Aorta (tissue), 5 donors: ENCODE data around the gene HEPHL1. TPM values are rescaled to one million over a fixed set of nuclear protein-coding genes. Genes with fewer than 3 reads are reported as not detected.

Experiments used
- ATAC-seq: fragments of 200-7000 bp; cut with Tn5 transposase; one replicate; pipeline ENCODE4 v1.9.1; 2022; ENCODE audit warnings: moderate library complexity; ENCODE audit not compliant: low FRiP score
- DNase-seq, 2 donors: peaks; one replicate each; pipeline ENCODE4 v3.0.0-alpha.2; 2020
- H3K27ac ChIP-seq, 2 donors: one replicate each; pipeline ENCODE4 v1.5.1; 2013; ENCODE audit warnings: low read length in 2 of 2, mild to moderate bottlenecking in 2 of 2, moderate library complexity in 2 of 2, control low read depth in 1 of 2, inconsistent platforms in 1 of 2, low read depth in 1 of 2
- H3K27me3 ChIP-seq, 2 donors: one replicate each; pipeline ENCODE4 v1.6.1; 2013; ENCODE audit warnings: control low read depth in 1 of 2, low read length in 1 of 2, mild to moderate bottlenecking in 1 of 2, moderate library complexity in 1 of 2; ENCODE audit not compliant: insufficient read depth in 2 of 2, control insufficient read depth in 1 of 2
- H3K36me3 ChIP-seq, 2 donors: one replicate each; pipeline ENCODE4 v1.6.1; 2013; ENCODE audit warnings: control low read depth in 1 of 2, low read length in 1 of 2, mild to moderate bottlenecking in 1 of 2; ENCODE audit not compliant: insufficient read depth in 2 of 2, control insufficient read depth in 1 of 2
- H3K4me1 ChIP-seq, 2 donors: one replicate each; pipeline ENCODE4 v1.6.1; 2013; ENCODE audit warnings: low read length in 2 of 2, control low read depth in 1 of 2, mild to moderate bottlenecking in 1 of 2, moderate library complexity in 1 of 2; ENCODE audit not compliant: insufficient read depth in 2 of 2, control insufficient read depth in 1 of 2
- H3K4me3 ChIP-seq, 2 donors: one replicate each; pipeline ENCODE4 v1.5.1; 2013; ENCODE audit warnings: low read length in 2 of 2, control low read depth in 1 of 2, mild to moderate bottlenecking in 1 of 2
- H3K9me3 ChIP-seq: one replicate; pipeline ENCODE4 v1.6.1; 2013; ENCODE audit warnings: mild to moderate bottlenecking, low read length; ENCODE audit not compliant: control insufficient read depth
- WGBS, 2 donors: extraction: QIAGEN DNeasy Blood & Tissue Kit; methylation state at CpG; one replicate each; pipeline ENCODE4 v1.1.7; 2013; 5-methylcytosine and 5-hydroxymethylcytosine counted together
- intact Hi-C, 2 donors: fragments of 100-400 bp; cut with DNase I; formaldehyde crosslinking; loops; one replicate each; pipeline versions ENCODE4 v1.14.2 to v1.15.0; 2022
- polyA plus RNA-seq, 2 donors: library from polyadenylated mRNA; stranded (reverse); fragments of 200-250 nt; gene quantifications; one replicate each; pipeline ENCODE4 v1.2.3, GENCODE V29; 2013
- total RNA-seq, 2 donors: library from RNA; stranded (reverse); fragmentation: NEBNext Ultra II Directional; extraction: Animal tissue kit (Norgen Biotek cat#: 25700); gene quantifications; one replicate each; pipeline ENCODE4 v1.2.1, GENCODE V29; 2021
- donor health status: healthy with polysubstance abuse.
- donor health status: Bipolar disorder and iron deficiency.
- donor health status: DM: no; HTN: no; CAD: no.
- donor health status: DM: no; HTN: no; CAD: no.
- donor health status: DM: yes; HTN: yes; CAD: no.

HEPHL1 gene
- total and polyA plus RNA-seq, 4 donors, result 0.06 to 0.25 TPM; not detected in 2

- intact Hi-C loops, result no loop called here
- ATAC-seq (no peak), DNase-seq (no peak)
- no peak overlapping the region for H3K4me3 ChIP-seq
- WGBS, 2 donors, result 42% methylated on average over 3 of the region's 3 CpGs
- H3K36me3 ChIP-seq, result no peaks in the 10 kb centered on the region
- no peaks in the 10 kb centered on the region for H3K27me3 ChIP-seq
- H3K4me1 ChIP-seq, result no peaks in the 10 kb centered on the region
- H3K27ac ChIP-seq, result no peak overlapping the region
- no peaks in the 10 kb centered on the region for H3K9me3 ChIP-seq
Measured at GRCh38 chr11:93986716-93987115, 34.4 kb upstream of the HEPHL1 start.

GRCh38 chr11:93988455-93988854 lies 32.7 kb upstream of the HEPHL1 start:
- no peak for DNase-seq
- ATAC-seq, result no peak
- 48 to 61% methylated on average over 1 of the region's 1 CpG for WGBS, 2 donors
- no peaks in the 10 kb centered on the region for H3K27me3 ChIP-seq
- H3K36me3 ChIP-seq, result no peaks in the 10 kb centered on the region
- H3K4me3 ChIP-seq, result no peak overlapping the region
- peaks cover under 1% of the 10 kb centered on the region for H3K9me3 ChIP-seq
- H3K4me1 ChIP-seq, result no peaks in the 10 kb centered on the region
- no peak overlapping the region for H3K27ac ChIP-seq
- intact Hi-C loops, result no loop called here

GRCh38 chr11:93988912-93989311 lies 32.2 kb upstream of the HEPHL1 start:
- H3K36me3 ChIP-seq, result no peaks in the 10 kb centered on the region
- H3K27me3 ChIP-seq, result no peaks in the 10 kb centered on the region
- peaks cover 1% of the 10 kb centered on the region for H3K9me3 ChIP-seq
- DNase-seq (no peak), ATAC-seq (no peak)
- H3K27ac ChIP-seq, result no peak overlapping the region
- intact Hi-C loops, result no loop called here
- H3K4me1 ChIP-seq, result no peaks in the 10 kb centered on the region
- 78% methylated on average over 3 of the region's 3 CpGs for WGBS, 2 donors
- no peak overlapping the region for H3K4me3 ChIP-seq

- 82 to 86% methylated on average over 1 of the region's 1 CpG for WGBS, 2 donors
- Histone ChIP-seq H3K9me3 (peaks cover 1% of the 10 kb centered on the region), H3K4me1 (no peaks in the 10 kb centered on the region), H3K27me3 (no peaks in the 10 kb centered on the region), H3K27ac (no peak overlapping the region), H3K36me3 (no peaks in the 10 kb centered on the region), H3K4me3 (no peak overlapping the region)
- DNase-seq (no peak), ATAC-seq (no peak)
- intact Hi-C loops, result no loop called here
Measured at GRCh38 chr11:93993747-93994146, 27.4 kb upstream of the HEPHL1 start.

GRCh38 chr11:93997741-93998140 lies 23.4 kb upstream of the HEPHL1 start:
- Histone ChIP-seq H3K4me3 (no peak overlapping the region), H3K36me3 (no peaks in the 10 kb centered on the region), H3K4me1 (no peaks in the 10 kb centered on the region), H3K27ac (no peak overlapping the region), H3K9me3 (peaks cover 1% of the 10 kb centered on the region), H3K27me3 (no peaks in the 10 kb centered on the region)
- WGBS, 2 donors, result 85 to 86% methylated on average over 3 of the region's 3 CpGs
- intact Hi-C loops, result no loop called here
- ATAC-seq (no peak), DNase-seq (no peak)

GRCh38 chr11:94000659-94001058 lies 20.5 kb upstream of the HEPHL1 start:
- intact Hi-C loops, result no loop called here
- no peak for ATAC-seq
- WGBS, 2 donors, result 60 to 68% methylated on average over 2 of the region's 2 CpGs

GRCh38 chr11:94002226-94002625 lies 18.9 kb upstream of the HEPHL1 start:
- ATAC-seq (no peak), DNase-seq (no peak)
- H3K4me1 ChIP-seq, result no peaks in the 10 kb centered on the region
- H3K27me3 ChIP-seq, result no peaks in the 10 kb centered on the region
- H3K36me3 ChIP-seq, result no peaks in the 10 kb centered on the region
- WGBS, 2 donors, result 71 to 73% methylated on average over 2 of the region's 2 CpGs
- no peaks in the 10 kb centered on the region for H3K9me3 ChIP-seq
- no peak overlapping the region for H3K27ac ChIP-seq
- no peak overlapping the region for H3K4me3 ChIP-seq
- intact Hi-C loops, result no loop called here

More at GRCh38 chr11:94000659-94001058, 20.5 kb upstream of the HEPHL1 start:
- Histone ChIP-seq H3K9me3 (no peaks in the 10 kb centered on the region), H3K4me1 (no peaks in the 10 kb centered on the region), H3K36me3 (no peaks in the 10 kb centered on the region), H3K27me3 (no peaks in the 10 kb centered on the region), H3K4me3 (no peak overlapping the region), H3K27ac (no peak overlapping the region)
- no peak for DNase-seq

GRCh38 chr11:94007426-94007825 lies 13.7 kb upstream of the HEPHL1 start:
- H3K4me3 ChIP-seq, result no peak overlapping the region
- no peak for DNase-seq
- no peaks in the 10 kb centered on the region for H3K27me3 ChIP-seq
- intact Hi-C loops, result no loop called here
- peaks cover 2% of the 10 kb centered on the region for H3K9me3 ChIP-seq
- no peak overlapping the region for H3K27ac ChIP-seq
- H3K4me1 ChIP-seq, result no peaks in the 10 kb centered on the region
- H3K36me3 ChIP-seq, result no peaks in the 10 kb centered on the region
- no peak for ATAC-seq

- H3K4me3 ChIP-seq, result no peak overlapping the region
- intact Hi-C loops, result no loop called here
- no peaks in the 10 kb centered on the region for H3K27me3 ChIP-seq
- 67 to 68% methylated on average over 4 of the region's 4 CpGs for WGBS, 2 donors
- ATAC-seq (no peak), DNase-seq (no peak)
- H3K27ac ChIP-seq, result no peak overlapping the region
- H3K9me3 ChIP-seq, result peaks cover 2% of the 10 kb centered on the region
- no peaks in the 10 kb centered on the region for H3K36me3 ChIP-seq
- H3K4me1 ChIP-seq, result no peaks in the 10 kb centered on the region
Measured at GRCh38 chr11:94007906-94008305, 13.2 kb upstream of the HEPHL1 start.
